WTC11 (cell line): ENCODE results near the gene TNIP1. TPM values are rescaled to one million over a fixed set of nuclear protein-coding genes. Genes with fewer than 3 reads are reported as not detected.

Experiments used
- ATAC-seq: fragments of 200-7000 bp; cut with Tn5 transposase; 2 replicates; pipeline ENCODE4 v1.10.0; 2021; ENCODE audit warnings: mild to moderate bottlenecking, moderate library complexity
- CTCF ChIA-PET: fragments of 300-600 bp; sonication (Branson Sonifier 250); formaldehyde crosslinking; loops from one replicate; lab custom pipeline; 2021; ENCODE audit warnings: antibody characterized with exemption; lab: Charles Lee
- POLR2A ChIA-PET: fragments of 350-600 bp; sonication (Branson Sonifier 250); formaldehyde crosslinking; loops from one replicate; lab custom pipeline; 2021; ENCODE audit warnings: antibody characterized with exemption; lab: Charles Lee
- DNase-seq: peaks from one replicate; pipeline ENCODE4 v3.0.0; 2021; ENCODE audit warnings: low spot score
- H3K27ac Mint-ChIP-seq: 2 replicates; pipeline ENCODE4 v1.8.0; 2021; ENCODE audit warnings: mixed read lengths
- H3K27me3 Mint-ChIP-seq: 2 replicates; pipeline ENCODE4 v1.8.0; 2021; ENCODE audit warnings: low read depth, mild to moderate bottlenecking, moderate library complexity, mixed read lengths
- H3K36me3 Mint-ChIP-seq: 2 replicates; pipeline ENCODE4 v1.8.0; 2021; ENCODE audit warnings: mixed read lengths
- H3K4me1 Mint-ChIP-seq: 2 replicates; pipeline ENCODE4 v1.8.0; 2022; ENCODE audit warnings: mixed read lengths
- H3K4me3 Mint-ChIP-seq: 2 replicates; pipeline ENCODE4 v1.8.0; 2021; ENCODE audit warnings: mild to moderate bottlenecking, moderate library complexity, mixed read lengths
- H3K9me3 Mint-ChIP-seq: 2 replicates; pipeline ENCODE4 v1.8.0; 2021; ENCODE audit warnings: mixed read lengths
- CBFB ChIP-seq: sonication (generic); formaldehyde crosslinking; IDR thresholded peaks from 2 replicates; pipeline ENCODE4 v1.8.1; 2022; ENCODE audit warnings: mild to moderate bottlenecking, low read depth, missing genetic modification reagents
- ELF4 ChIP-seq: sonication (generic); formaldehyde crosslinking; IDR thresholded peaks from 2 replicates; pipeline ENCODE4 v1.8.1; 2022; ENCODE audit warnings: low read depth, mild to moderate bottlenecking, moderate library complexity, missing genetic modification reagents
- ETV6 ChIP-seq: sonication (generic); formaldehyde crosslinking; IDR thresholded peaks from 2 replicates; pipeline ENCODE4 v1.8.1; 2022; ENCODE audit warnings: mild to moderate bottlenecking, missing genetic modification reagents
- GRHL2 ChIP-seq: fragments of 250-450 bp; sonication (Bioruptor Pico); IDR thresholded peaks from 2 replicates; pipeline ENCODE4 v1.8.0; 2022; ENCODE audit warnings: mild to moderate bottlenecking, moderate library complexity; ENCODE audit not compliant: insufficient replicate concordance, severe bottlenecking
- GTF2I ChIP-seq: fragments of 250-450 bp; sonication (Bioruptor Pico); conservative IDR thresholded peaks from 2 replicates; pipeline ENCODE4 v1.4.0; 2021; ENCODE audit warnings: mild to moderate bottlenecking
- IRF2 ChIP-seq: sonication (generic); formaldehyde crosslinking; IDR thresholded peaks from 2 replicates; pipeline ENCODE4 v1.8.0; 2022; ENCODE audit warnings: low read depth, missing genetic modification reagents, borderline replicate concordance
- NR1H2 ChIP-seq: sonication (generic); formaldehyde crosslinking; IDR thresholded peaks from 2 replicates; pipeline ENCODE4 v1.9.0; 2021; ENCODE audit warnings: mild to moderate bottlenecking, moderate library complexity, missing genetic modification reagents
- NR2C2 ChIP-seq: sonication (generic); formaldehyde crosslinking; IDR thresholded peaks from 2 replicates; pipeline ENCODE4 v1.8.0; 2022; ENCODE audit warnings: mild to moderate bottlenecking, missing genetic modification reagents
- OVOL2 ChIP-seq: fragments of 250-450 bp; sonication (Bioruptor Pico); IDR thresholded peaks from 2 replicates; pipeline ENCODE4 v1.9.0; 2021; ENCODE audit warnings: mild to moderate bottlenecking, borderline replicate concordance
- SMAD4 ChIP-seq: sonication (generic); formaldehyde crosslinking; IDR thresholded peaks from 2 replicates; pipeline ENCODE4 v1.8.0; 2022; ENCODE audit warnings: mild to moderate bottlenecking, missing genetic modification reagents
- SP1 ChIP-seq: sonication (generic); formaldehyde crosslinking; conservative IDR thresholded peaks from 2 replicates; pipeline ENCODE4 v1.8.1; 2022; ENCODE audit warnings: missing genetic modification reagents
- TP53 ChIP-seq: sonication (generic); formaldehyde crosslinking; IDR thresholded peaks from 2 replicates; pipeline ENCODE4 v1.8.1; 2023; ENCODE audit warnings: mild to moderate bottlenecking, missing genetic modification reagents
- ZBTB21 ChIP-seq: sonication (generic); formaldehyde crosslinking; IDR thresholded peaks from 2 replicates; pipeline ENCODE4 v1.8.1; 2023; ENCODE audit warnings: mild to moderate bottlenecking, missing genetic modification reagents, borderline replicate concordance
- ZNF219 ChIP-seq: sonication (generic); formaldehyde crosslinking; IDR thresholded peaks from 2 replicates; pipeline ENCODE4 v1.8.0; 2023; ENCODE audit warnings: missing genetic modification reagents, mild to moderate bottlenecking, borderline replicate concordance
- ZNF263 ChIP-seq: sonication (generic); formaldehyde crosslinking; IDR thresholded peaks from 2 replicates; pipeline ENCODE4 v1.8.1; 2022; ENCODE audit warnings: low read depth, mild to moderate bottlenecking, moderate library complexity, missing genetic modification reagents
- ZNF396 ChIP-seq: fragments of 250-450 bp; sonication (Bioruptor Pico); IDR thresholded peaks from 2 replicates; pipeline ENCODE4 v1.8.0; 2021; ENCODE audit warnings: mild to moderate bottlenecking, moderate library complexity, borderline replicate concordance
- total RNA-seq: library from RNA; stranded (reverse); gene quantifications from 3 replicates; pipeline ENCODE4 v1.2.3, GENCODE V29; 2021
- TF ChIP-seq, protein P1 (sequence below): sonication (generic); formaldehyde crosslinking; IDR thresholded peaks from 2 replicates; pipeline ENCODE4 v1.8.1; 2023; ENCODE audit warnings: mild to moderate bottlenecking, missing genetic modification reagents, moderate library complexity
- TF ChIP-seq, protein P2 (sequence below): sonication (generic); formaldehyde crosslinking; conservative IDR thresholded peaks from 2 replicates; pipeline ENCODE4 v1.8.1; 2023; ENCODE audit warnings: mild to moderate bottlenecking, low read depth, missing genetic modification reagents, moderate library complexity
- TF ChIP-seq, protein P3 (sequence below): fragments of 250-450 bp; sonication (Bioruptor Pico); conservative IDR thresholded peaks from 2 replicates; pipeline ENCODE4 v1.9.0; 2021; ENCODE audit warnings: mild to moderate bottlenecking
- TF ChIP-seq, protein P4 (sequence below): sonication (generic); formaldehyde crosslinking; IDR thresholded peaks from 2 replicates; pipeline ENCODE4 v1.8.1; 2023; ENCODE audit warnings: mild to moderate bottlenecking, missing genetic modification reagents
- TF ChIP-seq, protein P5 (sequence below): sonication (generic); formaldehyde crosslinking; IDR thresholded peaks from 2 replicates; pipeline ENCODE4 v1.8.1; 2022; ENCODE audit warnings: missing genetic modification reagents, borderline replicate concordance
- TF ChIP-seq, protein P6 (sequence below): sonication (generic); formaldehyde crosslinking; IDR thresholded peaks from 2 replicates; pipeline ENCODE4 v1.8.1; 2022; ENCODE audit warnings: low read depth, mild to moderate bottlenecking, moderate library complexity, missing genetic modification reagents, borderline replicate concordance

TNIP1 gene
- total RNA-seq, 1 experiment from 2014 or later = 41.1 TPM

DNA sequence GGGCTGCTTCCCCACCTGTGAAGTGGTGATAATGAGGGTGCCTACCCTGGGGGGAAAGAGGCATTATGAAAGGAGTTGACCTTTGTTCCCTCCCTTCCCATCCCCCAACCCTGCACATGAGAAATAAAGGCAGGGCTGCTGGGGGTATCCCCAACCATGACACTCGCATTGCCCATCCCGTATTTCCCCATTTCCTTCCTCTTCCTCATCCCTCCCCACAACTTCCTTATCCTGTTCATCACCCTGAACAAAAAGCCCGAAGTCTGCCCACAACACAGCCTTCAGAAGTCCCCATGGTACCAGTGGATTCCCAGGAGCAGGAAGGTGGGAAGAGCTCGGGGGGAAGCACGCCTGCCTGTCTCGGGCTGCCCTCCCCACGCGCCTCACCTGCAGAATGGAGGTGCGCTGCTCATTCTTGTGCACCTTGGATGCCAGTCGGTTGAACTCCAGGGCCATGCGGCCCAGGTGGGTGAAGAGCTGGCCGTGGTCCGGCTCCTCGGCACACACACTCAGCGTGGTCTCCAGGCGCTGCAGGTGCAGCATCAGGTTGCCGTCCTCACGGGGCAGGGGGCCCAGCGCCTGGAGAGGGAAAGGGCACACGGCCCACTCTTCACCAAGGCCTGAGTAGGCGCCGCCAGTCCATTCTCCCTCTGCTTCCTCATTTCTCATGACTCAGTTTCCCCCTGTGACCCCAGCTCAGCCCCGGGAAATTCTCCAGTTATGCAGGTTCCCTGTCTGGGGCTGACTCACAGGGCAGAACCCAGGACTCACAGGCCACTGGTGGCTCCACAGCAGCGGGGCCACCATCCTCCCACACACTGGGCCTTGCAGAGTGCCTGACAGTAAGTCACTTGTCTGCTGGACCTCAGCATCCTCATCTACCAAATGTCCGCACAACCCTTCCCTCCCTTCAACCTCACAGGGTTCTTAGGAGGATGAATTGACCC is 24.2 kb downstream of the TNIP1 start:
- no peak overlapping the region for H3K27ac Mint-ChIP-seq
- POLR2A ChIA-PET = no interaction called here

DNA sequence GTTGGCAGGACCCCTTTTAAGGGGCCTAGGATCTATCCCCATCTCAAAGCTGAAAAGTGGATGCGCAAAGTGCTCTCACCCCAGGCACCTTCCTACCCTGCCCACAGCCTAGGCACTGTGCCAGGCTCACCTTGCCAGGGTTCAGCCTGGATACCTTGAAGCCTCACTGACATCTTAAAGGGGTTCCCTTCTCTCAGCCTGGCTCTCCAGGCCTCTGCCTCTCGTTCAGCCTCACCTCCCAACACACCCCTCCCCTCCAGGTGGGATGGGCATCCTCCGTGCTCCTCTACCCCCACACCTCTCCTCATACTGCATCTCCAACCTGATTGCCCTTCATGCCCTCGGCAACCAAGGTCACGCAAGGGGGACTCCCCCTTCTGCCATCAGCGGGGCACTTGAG is 25.5 kb downstream of the TNIP1 start:
- no peaks in the 10 kb centered on the region for H3K9me3 Mint-ChIP-seq
- no peaks in the 10 kb centered on the region for H3K27me3 Mint-ChIP-seq
- no peak overlapping the region for H3K27ac Mint-ChIP-seq
- ATAC-seq (no peak), DNase-seq (no peak)
- ChIA-PET POLR2A (interaction anchor here (0.6 kb wide), 1 partner anchor 53 kb away, joined by 4 read pairs; no protein-coding TSS in a partner anchor), CTCF (interaction anchor here (0.5 to 8.1 kb wide), 4 partner anchors 34 to 278 kb away, joined by 3 to 305 read pairs (median 4); no protein-coding TSS in a partner anchor)
- no peaks in the 10 kb centered on the region for H3K4me1 Mint-ChIP-seq
- H3K36me3 Mint-ChIP-seq = peaks cover 15% of the 10 kb centered on the region; the same call in 1 of the 2 replicates
- H3K4me3 Mint-ChIP-seq = no peak overlapping the region
- TF ChIP-seq, protein P1, sequence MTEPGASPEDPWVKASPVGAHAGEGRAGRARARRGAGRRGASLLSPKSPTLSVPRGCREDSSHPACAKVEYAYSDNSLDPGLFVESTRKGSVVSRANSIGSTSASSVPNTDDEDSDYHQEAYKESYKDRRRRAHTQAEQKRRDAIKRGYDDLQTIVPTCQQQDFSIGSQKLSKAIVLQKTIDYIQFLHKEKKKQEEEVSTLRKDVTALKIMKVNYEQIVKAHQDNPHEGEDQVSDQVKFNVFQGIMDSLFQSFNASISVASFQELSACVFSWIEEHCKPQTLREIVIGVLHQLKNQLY (CRISPR knock-in tag) = no peak
- TF ChIP-seq ZNF263 (CRISPR knock-in tag) (no peak), IRF2 (no peak), ZNF396 (CRISPR knock-in tag) (no peak), ZBTB21 (CRISPR knock-in tag) (no peak)
- TF ChIP-seq, protein P2, sequence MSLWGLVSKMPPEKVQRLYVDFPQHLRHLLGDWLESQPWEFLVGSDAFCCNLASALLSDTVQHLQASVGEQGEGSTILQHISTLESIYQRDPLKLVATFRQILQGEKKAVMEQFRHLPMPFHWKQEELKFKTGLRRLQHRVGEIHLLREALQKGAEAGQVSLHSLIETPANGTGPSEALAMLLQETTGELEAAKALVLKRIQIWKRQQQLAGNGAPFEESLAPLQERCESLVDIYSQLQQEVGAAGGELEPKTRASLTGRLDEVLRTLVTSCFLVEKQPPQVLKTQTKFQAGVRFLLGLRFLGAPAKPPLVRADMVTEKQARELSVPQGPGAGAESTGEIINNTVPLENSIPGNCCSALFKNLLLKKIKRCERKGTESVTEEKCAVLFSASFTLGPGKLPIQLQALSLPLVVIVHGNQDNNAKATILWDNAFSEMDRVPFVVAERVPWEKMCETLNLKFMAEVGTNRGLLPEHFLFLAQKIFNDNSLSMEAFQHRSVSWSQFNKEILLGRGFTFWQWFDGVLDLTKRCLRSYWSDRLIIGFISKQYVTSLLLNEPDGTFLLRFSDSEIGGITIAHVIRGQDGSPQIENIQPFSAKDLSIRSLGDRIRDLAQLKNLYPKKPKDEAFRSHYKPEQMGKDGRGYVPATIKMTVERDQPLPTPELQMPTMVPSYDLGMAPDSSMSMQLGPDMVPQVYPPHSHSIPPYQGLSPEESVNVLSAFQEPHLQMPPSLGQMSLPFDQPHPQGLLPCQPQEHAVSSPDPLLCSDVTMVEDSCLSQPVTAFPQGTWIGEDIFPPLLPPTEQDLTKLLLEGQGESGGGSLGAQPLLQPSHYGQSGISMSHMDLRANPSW (CRISPR knock-in tag) = no peak
- TF ChIP-seq, protein P3, sequence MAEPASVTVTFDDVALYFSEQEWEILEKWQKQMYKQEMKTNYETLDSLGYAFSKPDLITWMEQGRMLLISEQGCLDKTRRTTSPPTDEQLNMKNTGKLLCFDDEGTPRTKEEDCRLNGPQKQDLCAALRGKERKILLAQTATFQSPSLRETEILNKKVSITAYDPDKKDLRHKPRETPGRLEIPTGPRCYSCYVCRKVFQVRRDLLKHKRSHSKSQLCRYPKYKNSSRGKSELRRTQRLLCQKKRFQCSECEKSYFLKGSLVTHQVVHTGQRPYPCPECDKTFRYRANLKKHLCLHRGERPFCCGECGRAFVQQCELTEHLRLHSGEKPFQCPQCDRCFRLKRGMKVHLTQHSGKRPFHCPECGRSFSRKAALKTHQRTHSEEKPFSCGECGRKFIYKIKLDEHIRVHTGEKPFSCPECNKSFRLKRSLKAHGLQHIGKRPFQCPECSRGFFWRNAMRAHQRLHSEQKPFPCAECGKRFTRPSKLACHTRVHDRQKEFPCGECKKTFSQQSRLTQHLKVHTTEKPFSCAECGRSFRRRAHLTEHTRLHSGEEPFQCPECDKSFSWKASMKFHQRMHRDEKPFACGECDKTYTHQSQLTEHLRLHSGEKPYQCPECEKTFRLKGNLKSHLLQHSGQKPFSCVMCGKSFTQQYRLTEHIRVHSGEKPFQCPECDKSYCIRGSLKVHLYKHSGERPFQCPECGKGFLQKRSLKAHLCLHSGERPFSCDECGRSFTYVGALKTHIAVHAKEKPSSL = no peak

More for the DNA sequence above, 24.2 kb downstream of the TNIP1 start:
- no peaks in the 10 kb centered on the region for H3K27me3 Mint-ChIP-seq
- TF ChIP-seq SMAD4 (CRISPR knock-in tag) (no peak), GTF2I (CRISPR knock-in tag) (no peak), ELF4 (no peak), NR1H2 (CRISPR knock-in tag) (no peak), ZBTB21 (CRISPR knock-in tag) (no peak), NR2C2 (CRISPR knock-in tag) (no peak), ZNF219 (CRISPR knock-in tag) (no peak), CBFB (CRISPR knock-in tag) (no peak), ETV6 (CRISPR knock-in tag) (no peak), OVOL2 (CRISPR knock-in tag) (no peak), TP53 (no peak), SP1 (CRISPR knock-in tag) (no peak), GRHL2 (CRISPR knock-in tag) (no peak)
- TF ChIP-seq, protein P4, sequence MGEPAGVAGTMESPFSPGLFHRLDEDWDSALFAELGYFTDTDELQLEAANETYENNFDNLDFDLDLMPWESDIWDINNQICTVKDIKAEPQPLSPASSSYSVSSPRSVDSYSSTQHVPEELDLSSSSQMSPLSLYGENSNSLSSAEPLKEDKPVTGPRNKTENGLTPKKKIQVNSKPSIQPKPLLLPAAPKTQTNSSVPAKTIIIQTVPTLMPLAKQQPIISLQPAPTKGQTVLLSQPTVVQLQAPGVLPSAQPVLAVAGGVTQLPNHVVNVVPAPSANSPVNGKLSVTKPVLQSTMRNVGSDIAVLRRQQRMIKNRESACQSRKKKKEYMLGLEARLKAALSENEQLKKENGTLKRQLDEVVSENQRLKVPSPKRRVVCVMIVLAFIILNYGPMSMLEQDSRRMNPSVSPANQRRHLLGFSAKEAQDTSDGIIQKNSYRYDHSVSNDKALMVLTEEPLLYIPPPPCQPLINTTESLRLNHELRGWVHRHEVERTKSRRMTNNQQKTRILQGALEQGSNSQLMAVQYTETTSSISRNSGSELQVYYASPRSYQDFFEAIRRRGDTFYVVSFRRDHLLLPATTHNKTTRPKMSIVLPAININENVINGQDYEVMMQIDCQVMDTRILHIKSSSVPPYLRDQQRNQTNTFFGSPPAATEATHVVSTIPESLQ (CRISPR knock-in tag) = no peak
- TF ChIP-seq, protein P5, sequence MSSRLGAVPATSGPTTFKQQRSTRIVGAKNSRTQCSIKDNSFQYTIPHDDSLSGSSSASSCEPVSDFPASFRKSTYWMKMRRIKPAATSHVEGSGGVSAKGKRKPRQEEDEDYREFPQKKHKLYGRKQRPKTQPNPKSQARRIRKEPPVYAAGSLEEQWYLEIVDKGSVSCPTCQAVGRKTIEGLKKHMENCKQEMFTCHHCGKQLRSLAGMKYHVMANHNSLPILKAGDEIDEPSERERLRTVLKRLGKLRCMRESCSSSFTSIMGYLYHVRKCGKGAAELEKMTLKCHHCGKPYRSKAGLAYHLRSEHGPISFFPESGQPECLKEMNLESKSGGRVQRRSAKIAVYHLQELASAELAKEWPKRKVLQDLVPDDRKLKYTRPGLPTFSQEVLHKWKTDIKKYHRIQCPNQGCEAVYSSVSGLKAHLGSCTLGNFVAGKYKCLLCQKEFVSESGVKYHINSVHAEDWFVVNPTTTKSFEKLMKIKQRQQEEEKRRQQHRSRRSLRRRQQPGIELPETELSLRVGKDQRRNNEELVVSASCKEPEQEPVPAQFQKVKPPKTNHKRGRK = no peak
- TF ChIP-seq, protein P6, sequence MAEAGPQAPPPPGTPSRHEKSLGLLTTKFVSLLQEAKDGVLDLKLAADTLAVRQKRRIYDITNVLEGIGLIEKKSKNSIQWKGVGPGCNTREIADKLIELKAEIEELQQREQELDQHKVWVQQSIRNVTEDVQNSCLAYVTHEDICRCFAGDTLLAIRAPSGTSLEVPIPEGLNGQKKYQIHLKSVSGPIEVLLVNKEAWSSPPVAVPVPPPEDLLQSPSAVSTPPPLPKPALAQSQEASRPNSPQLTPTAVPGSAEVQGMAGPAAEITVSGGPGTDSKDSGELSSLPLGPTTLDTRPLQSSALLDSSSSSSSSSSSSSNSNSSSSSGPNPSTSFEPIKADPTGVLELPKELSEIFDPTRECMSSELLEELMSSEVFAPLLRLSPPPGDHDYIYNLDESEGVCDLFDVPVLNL = no peak
- TF ChIP-seq, all 79 proteins: peak for 0
- DNase-seq (no peak), ATAC-seq (no peak)
- CTCF ChIA-PET = interaction anchor here (1.0 to 1.1 kb wide), 2 partner anchors 15 to 59 kb away, joined by 3 read pairs; no protein-coding TSS in a partner anchor
- peaks cover 13% of the 10 kb centered on the region for H3K36me3 Mint-ChIP-seq
- no peaks in the 10 kb centered on the region for H3K4me1 Mint-ChIP-seq
- H3K4me3 Mint-ChIP-seq = no peak overlapping the region
- no peaks in the 10 kb centered on the region for H3K9me3 Mint-ChIP-seq
